DOHH2 (cell line): Measurements from ENCODE around the gene GNB3.
"Not testable (repeated sequence)": the region's sequence is repeated elsewhere in the genome, so short reads cannot be mapped to it uniquely, and the experiment has no call there.

Experiments
- EZH2phosphoT487 ChIP-seq: fragments of 200-600 bp; sonication (generic); IDR thresholded peaks from 2 replicates; pipeline ENCODE4 v1.6.1; 2017; ENCODE audit warnings: borderline replicate concordance, mild to moderate bottlenecking, antibody characterized with exemption, low read length, moderate library complexity, mixed read lengths
- TF ChIP-seq, protein P1 (sequence below): fragments of 200-600 bp; sonication (generic); IDR thresholded peaks from one replicate; pipeline ENCODE4 v1.5.1; 2014; ENCODE audit warnings: antibody characterized with exemption, mild to moderate bottlenecking, low read depth, low read length; ENCODE audit not compliant: poor library complexity, severe bottlenecking

DNA sequence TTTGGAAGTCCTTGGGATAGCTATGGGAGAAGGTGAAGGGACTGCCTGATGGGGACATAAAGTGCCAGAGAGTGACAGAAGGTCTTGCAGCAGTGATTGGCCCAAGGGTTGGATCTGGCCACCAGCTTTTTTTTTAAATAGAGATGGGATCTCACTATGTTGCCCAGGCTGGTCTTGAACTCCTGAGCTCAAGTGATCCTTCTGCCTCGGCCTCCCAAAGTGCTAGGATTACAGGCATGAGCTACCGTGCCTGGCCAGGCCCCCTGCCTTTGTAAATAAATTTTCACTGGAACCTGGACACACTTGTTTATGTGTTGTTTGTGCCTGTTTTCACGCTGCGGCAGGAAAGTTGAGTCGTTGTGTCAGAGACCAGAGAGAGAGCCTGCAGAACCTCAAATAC, 24.6 kb downstream of the GNB3 start:
- TF ChIP-seq, protein P1, sequence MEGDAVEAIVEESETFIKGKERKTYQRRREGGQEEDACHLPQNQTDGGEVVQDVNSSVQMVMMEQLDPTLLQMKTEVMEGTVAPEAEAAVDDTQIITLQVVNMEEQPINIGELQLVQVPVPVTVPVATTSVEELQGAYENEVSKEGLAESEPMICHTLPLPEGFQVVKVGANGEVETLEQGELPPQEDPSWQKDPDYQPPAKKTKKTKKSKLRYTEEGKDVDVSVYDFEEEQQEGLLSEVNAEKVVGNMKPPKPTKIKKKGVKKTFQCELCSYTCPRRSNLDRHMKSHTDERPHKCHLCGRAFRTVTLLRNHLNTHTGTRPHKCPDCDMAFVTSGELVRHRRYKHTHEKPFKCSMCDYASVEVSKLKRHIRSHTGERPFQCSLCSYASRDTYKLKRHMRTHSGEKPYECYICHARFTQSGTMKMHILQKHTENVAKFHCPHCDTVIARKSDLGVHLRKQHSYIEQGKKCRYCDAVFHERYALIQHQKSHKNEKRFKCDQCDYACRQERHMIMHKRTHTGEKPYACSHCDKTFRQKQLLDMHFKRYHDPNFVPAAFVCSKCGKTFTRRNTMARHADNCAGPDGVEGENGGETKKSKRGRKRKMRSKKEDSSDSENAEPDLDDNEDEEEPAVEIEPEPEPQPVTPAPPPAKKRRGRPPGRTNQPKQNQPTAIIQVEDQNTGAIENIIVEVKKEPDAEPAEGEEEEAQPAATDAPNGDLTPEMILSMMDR = not testable (repeated sequence)
- not testable (repeated sequence) for TF ChIP-seq EZH2phosphoT487
